ENCODE data around the gene ANO4. TPM values are rescaled to one million over a fixed set of nuclear protein-coding genes. Genes with fewer than 3 reads are reported as not detected.

Gene ANO4
- total and polyA plus RNA-seq, 2 of the 8 experiments (the other 6 are each of a cell fraction or from before 2014, with no cell fraction given): 1.1 to 3.4 TPM

DNA sequence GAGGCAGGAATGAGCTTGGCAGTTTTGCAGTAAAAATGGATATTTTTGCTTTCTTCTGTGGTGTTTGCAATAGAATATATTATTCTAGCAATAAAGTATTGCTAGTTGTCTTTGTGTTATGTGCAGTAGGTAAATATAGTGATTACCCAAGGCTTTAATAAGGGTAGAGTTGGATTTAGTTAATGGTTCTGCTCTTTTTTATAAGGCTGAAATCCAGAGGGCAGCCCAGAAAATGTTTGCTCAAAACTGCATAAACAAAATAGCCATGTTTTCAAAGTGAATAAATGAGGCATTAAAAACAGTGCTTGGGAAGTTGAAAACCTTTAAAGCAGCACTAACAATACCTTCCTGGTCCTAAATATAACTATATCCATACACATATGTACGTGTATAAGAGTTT lies 253.1 kb downstream of the ANO4 start (continued):
- TF ChIP-seq CBX5 (IDR thresholded peaks at IDR 0.05; ENCODE audit: low read depth, low read length) (no peak), NANOG (IDR thresholded peaks at IDR 0.05; ENCODE audit: insufficient read depth, low read depth, low read length, poor library complexity, severe bottlenecking) (no peak), BRCA1 (IDR thresholded peaks at IDR 0.05; ENCODE audit: low read depth, low read length) (no peak), TAF1 (IDR thresholded peaks at IDR 0.05; ENCODE audit: low read depth, low read length) (no peak), MAFK (IDR thresholded peaks at IDR 0.05; ENCODE audit: low read depth, low read length) (no peak), CREB1 (IDR thresholded peaks at IDR 0.05) (no peak), POLR2A (IDR thresholded peaks at IDR 0.05; ENCODE audit: control extremely low read depth in 1 of 2, low read depth in 2 of 2, low read length in 2 of 2) (no peak)
- TF ChIP-seq, protein P1, sequence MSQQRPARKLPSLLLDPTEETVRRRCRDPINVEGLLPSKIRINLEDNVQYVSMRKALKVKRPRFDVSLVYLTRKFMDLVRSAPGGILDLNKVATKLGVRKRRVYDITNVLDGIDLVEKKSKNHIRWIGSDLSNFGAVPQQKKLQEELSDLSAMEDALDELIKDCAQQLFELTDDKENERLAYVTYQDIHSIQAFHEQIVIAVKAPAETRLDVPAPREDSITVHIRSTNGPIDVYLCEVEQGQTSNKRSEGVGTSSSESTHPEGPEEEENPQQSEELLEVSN (IDR thresholded peaks at IDR 0.05): no peak
